ENCODE results near the gene ZNF227.

GRCh38 chr19:44284968-44285367, 72.6 kb downstream of the ZNF227 start:
- no peak for TF ChIP-seq CREB1 (CRISPR knock-in tag; IDR thresholded peaks at IDR 0.05)
- no peak for TF ChIP-seq USF1 (CRISPR knock-in tag; IDR thresholded peaks at IDR 0.05)
- TF ChIP-seq E2F1 (CRISPR knock-in tag; IDR thresholded peaks at IDR 0.05), result no peak
- TF ChIP-seq RELA (CRISPR knock-in tag; IDR thresholded peaks at IDR 0.05; ENCODE audit: borderline replicate concordance), result no peak
- no peak for TF ChIP-seq NFYB (CRISPR knock-in tag; conservative IDR thresholded peaks at IDR 0.05; ENCODE audit: low read depth)

All from WTC11 (cell line).